NCI-H345 (cell line): Measurements from ENCODE around the gene KCNN1.
"Not testable (repeated sequence)": the region's sequence is repeated elsewhere in the genome, so short reads cannot be mapped to it uniquely, and the experiment has no call there.

Source experiments
- DNase-seq: peaks from one replicate; lab custom pipeline; 2025; lab: John Stamatoyannopoulos, UW

Gene KCNN1

GRCh38 chr19:18027151-18027550, 60.2 kb downstream of the KCNN1 start:
- no peak for DNase-seq

- DNase-seq: peak; percentile 62
These were observed 62.9 kb downstream of the KCNN1 start for GRCh38 chr19:18029617-18030338.

GRCh38 chr19:18031401-18031800, 64.5 kb downstream of the KCNN1 start:
- not testable (repeated sequence) for DNase-seq

- DNase-seq: not testable (repeated sequence)
These were observed 65.2 kb downstream of the KCNN1 start for GRCh38 chr19:18032102-18032501.

- no peak for DNase-seq
These were observed 74.1 kb downstream of the KCNN1 start for GRCh38 chr19:18041054-18041453.

- no peak for DNase-seq
These were observed 76.8 kb downstream of the KCNN1 start for GRCh38 chr19:18043676-18044075.

GRCh38 chr19:18044825-18045304, 78.0 kb downstream of the KCNN1 start:
- peak; percentile 15 for DNase-seq

GRCh38 chr19:18045307-18046050, 78.6 kb downstream of the KCNN1 start:
- DNase-seq: no peak

GRCh38 chr19:18046059-18046718, 79.3 kb downstream of the KCNN1 start:
- no peak for DNase-seq

- no peak for DNase-seq
These were observed 82.5 kb downstream of the KCNN1 start for GRCh38 chr19:18049385-18049784.
